GM23338 (cell line): ENCODE data around the gene STK4.

Experiments used
- CREB1 ChIP-seq: fragments of 250-450 bp; sonication (Bioruptor Pico); IDR thresholded peaks from 2 replicates; pipeline ENCODE4 v1.5.0; 2020; ENCODE audit warnings: low read depth, mild to moderate bottlenecking, moderate library complexity
- EZH2 ChIP-seq: fragments of 200-600 bp; sonication (generic); IDR thresholded peaks from one replicate; pipeline ENCODE4 v1.8.0; 2017; ENCODE audit warnings: antibody characterized with exemption, mild to moderate bottlenecking, low read depth; ENCODE audit not compliant: unreplicated experiment
- JUNB ChIP-seq: IDR thresholded peaks from one replicate; pipeline ENCODE4 v1.6.1; 2016; ENCODE audit warnings: antibody characterized with exemption; ENCODE audit not compliant: unreplicated experiment
- POLR2AphosphoS5 ChIP-seq: IDR thresholded peaks from 2 replicates; pipeline ENCODE4 v1.6.1; 2016; ENCODE audit warnings: antibody characterized with exemption, low read depth
- REST ChIP-seq: IDR thresholded peaks from one replicate; pipeline ENCODE4 v1.6.1; 2018; ENCODE audit warnings: antibody characterized with exemption; ENCODE audit not compliant: unreplicated experiment
- TF ChIP-seq, protein P1 (sequence below), 2 experiments: fragments of 200-600 bp in 1 of 2; sonication (generic) in 1 of 2; conservative IDR thresholded peaks; 2 replicates each; pipeline versions ENCODE4 v1.5.1 to v1.6.1; 2016 to 2017; ENCODE audit warnings: antibody characterized with exemption in 2 of 2, low read depth in 2 of 2, mild to moderate bottlenecking in 2 of 2, moderate library complexity in 1 of 2
- TF ChIP-seq, protein P2 (sequence below): IDR thresholded peaks from 2 replicates; pipeline ENCODE4 v1.6.1; 2016; ENCODE audit warnings: antibody characterized with exemption

DNA sequence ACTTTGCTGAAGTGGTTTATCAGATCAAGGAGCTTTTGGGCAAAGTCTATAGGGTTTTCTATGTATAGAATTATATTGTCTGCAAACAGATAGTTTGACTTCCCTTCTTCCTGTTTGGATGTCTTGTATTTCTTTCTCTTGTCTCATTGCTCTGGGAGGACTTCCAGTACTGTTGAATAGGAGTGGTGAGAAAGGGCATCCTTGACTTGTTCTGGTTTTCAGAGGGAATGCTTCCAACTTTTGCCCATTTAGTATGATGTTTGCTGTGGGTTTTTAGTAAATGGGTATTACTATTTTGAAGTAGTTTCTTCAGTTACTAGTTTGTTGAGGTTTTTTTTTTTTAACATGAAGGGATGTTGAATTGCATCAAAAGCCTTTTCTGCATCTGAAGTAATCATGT, 98.5 kb downstream of the STK4 start:
- TF ChIP-seq, protein P1, sequence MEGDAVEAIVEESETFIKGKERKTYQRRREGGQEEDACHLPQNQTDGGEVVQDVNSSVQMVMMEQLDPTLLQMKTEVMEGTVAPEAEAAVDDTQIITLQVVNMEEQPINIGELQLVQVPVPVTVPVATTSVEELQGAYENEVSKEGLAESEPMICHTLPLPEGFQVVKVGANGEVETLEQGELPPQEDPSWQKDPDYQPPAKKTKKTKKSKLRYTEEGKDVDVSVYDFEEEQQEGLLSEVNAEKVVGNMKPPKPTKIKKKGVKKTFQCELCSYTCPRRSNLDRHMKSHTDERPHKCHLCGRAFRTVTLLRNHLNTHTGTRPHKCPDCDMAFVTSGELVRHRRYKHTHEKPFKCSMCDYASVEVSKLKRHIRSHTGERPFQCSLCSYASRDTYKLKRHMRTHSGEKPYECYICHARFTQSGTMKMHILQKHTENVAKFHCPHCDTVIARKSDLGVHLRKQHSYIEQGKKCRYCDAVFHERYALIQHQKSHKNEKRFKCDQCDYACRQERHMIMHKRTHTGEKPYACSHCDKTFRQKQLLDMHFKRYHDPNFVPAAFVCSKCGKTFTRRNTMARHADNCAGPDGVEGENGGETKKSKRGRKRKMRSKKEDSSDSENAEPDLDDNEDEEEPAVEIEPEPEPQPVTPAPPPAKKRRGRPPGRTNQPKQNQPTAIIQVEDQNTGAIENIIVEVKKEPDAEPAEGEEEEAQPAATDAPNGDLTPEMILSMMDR (conservative IDR thresholded peaks at IDR 0.05; ENCODE audit: low read depth in 2 of 2): no peak
- TF ChIP-seq JUNB (no peak), POLR2AphosphoS5 (no peak), EZH2 (no peak), CREB1 (CRISPR knock-in tag) (no peak), REST (no peak)
- TF ChIP-seq, protein P2, sequence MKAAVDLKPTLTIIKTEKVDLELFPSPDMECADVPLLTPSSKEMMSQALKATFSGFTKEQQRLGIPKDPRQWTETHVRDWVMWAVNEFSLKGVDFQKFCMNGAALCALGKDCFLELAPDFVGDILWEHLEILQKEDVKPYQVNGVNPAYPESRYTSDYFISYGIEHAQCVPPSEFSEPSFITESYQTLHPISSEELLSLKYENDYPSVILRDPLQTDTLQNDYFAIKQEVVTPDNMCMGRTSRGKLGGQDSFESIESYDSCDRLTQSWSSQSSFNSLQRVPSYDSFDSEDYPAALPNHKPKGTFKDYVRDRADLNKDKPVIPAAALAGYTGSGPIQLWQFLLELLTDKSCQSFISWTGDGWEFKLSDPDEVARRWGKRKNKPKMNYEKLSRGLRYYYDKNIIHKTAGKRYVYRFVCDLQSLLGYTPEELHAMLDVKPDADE: no peak
